HG03108 (cell line): Measurements from ENCODE around the gene GIT1.

Experiments used
- ATAC-seq: cut with Tn5 transposase; IDR thresholded peaks from one replicate; pipeline ENCODE4 v1.9.1; 2021; ENCODE audit warnings: moderate library complexity; ENCODE audit not compliant: unreplicated experiment

Gene GIT1

DNA sequence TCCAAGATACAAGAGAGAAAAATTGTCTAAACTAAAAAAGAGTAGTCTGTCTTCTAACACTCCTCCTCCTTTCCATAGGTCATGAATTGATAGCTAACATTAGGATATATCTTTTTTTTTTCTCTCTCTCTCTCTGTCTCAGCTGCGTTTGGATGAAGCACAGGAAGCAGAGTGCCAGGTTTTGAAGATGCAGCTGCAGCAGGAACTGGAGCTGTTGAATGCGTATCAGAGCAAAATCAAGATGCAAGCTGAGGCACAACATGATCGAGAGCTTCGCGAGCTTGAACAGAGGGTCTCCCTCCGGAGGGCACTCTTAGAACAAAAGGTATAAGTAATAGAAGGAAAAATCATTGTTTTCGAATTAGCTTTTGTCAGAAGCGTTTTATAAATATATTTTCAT lies 55.5 kb downstream of the GIT1 start:
- no peak for ATAC-seq

DNA sequence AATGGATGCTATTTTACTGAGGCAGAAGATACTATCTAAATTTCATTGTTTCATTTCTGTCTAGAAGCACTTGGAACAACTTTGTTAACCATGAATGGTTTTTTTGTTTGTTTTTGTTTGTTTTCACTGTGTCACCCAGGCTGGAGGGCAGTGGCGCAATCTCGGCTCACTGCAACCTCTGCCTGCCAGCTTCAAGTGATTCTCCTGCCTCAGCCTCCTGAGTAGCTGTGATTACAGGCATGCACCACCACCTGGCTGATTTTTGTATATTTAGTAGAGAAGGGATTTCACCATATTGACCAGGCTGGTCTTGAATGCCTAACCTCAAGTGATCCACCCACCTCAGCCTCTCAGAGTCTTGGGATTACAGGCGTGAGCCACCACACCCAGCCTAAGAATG lies 63.1 kb downstream of the GIT1 start:
- ATAC-seq, result no peak

DNA sequence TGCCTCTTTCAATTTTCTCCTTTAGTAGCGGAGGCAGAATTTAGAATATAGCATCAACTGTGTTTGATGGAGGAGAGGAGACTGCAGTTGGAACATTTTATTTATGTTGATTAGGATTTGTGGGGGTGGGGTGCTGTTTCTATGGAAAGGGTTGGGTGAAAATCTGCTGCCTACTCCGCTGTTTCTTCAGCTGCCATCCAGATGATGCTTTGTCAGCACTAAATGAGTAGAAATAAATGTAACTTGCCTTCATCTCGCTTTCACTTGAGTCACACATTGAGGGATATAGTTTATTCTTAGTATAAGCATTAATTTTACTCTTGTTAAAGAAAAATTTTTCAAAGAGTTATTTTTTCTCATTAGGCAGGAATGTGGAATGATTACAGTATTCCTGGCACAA lies 64.8 kb downstream of the GIT1 start:
- ATAC-seq, result no peak
